GM18526 (cell line): ENCODE results near the gene GCH1.

Experiments
- POLR2A ChIP-seq: IDR thresholded peaks from 3 replicates; pipeline ENCODE4 v1.6.1; 2011; ENCODE audit not compliant: insufficient read length; ENCODE audit errors: extremely low read depth

Gene GCH1

DNA sequence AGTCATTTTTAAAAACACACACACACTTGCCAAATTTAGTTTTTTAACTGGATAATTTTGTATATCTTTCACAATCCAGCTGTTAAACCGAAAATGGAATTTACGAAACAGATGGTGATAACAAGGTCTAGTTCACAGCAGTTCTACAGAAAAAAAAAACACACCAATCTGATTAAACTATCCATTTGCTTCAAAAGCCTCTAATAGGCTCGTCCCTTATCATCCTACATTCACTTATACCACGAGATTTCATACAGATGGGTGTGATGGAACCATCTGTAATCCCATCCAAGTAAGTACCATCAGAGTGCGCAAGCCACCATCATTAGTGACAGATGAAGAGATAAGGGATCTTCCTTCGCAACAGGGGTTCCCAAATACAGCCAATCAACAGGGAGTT lies 20.1 kb downstream of the GCH1 start:
- TF ChIP-seq POLR2A, result no peak

DNA sequence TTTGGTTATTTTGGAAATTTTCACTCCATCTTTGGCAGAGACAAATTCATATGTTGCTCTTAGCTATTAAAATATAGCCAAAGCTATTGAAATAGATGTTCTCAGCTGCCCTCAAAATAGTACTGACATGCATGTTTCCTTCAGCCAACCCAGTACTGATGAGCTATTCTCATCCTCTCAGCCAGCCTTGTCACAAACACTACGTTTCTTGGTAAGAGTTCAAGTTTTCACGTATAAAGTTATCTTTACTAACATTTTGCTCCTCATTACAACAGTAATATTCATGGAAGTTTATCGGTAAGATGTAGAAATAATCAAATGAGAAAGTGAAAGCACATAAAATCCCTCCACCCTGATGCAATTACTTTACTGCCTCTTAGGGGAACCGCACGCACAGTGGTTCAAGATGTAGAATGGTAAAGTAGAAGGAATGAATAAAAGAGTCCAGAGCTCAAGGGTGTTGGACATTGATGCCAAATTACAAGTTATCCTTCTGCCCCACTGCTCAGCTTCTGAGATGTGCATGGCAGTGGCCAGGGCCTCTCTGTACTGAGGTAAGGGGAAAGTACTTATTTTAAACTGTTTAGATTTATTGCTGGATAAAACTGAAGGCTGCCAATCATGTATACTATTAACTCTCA lies 20.7 kb downstream of the GCH1 start:
- no peak for TF ChIP-seq POLR2A

DNA sequence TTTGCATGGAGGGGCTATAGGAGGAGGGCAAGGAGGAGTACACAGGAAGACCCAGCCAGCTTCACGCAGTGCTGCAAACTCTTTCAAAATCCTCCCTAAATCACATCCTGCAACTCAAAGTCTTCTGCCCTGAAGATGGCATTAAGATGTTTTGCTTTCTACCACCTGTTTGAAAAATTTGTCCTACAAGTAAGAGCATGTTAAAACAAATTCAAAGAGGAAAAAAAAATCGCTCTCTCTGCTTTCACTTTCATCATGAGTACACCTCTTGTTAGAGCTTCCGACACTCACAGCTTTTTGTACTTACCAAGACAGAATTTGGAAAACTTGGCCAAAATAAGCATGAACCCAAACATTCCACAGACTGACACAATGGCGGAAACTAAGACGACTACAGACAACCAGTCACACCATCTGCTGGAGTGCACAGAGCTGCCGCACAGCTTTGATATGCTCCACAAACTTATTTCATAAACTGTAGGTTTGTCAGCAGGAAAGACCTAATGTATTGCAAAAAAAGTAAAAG lies 21.3 kb downstream of the GCH1 start:
- no peak for TF ChIP-seq POLR2A

DNA sequence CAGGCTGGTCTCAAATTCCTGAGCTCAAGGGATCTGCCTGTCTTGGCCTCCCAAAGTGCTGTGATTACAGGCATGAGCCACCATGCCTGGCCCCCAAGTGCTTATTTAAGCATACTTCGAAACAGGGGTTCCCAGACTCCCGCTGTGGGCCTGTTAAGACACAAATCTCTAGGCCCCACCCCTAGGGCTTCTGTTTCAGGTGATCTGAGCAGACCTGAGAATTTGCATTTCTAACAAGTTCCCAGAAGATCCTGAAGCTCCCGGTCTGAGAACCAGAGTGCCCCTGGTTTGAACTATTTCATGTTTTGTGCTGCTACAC lies 25.0 kb downstream of the GCH1 start:
- no peak for TF ChIP-seq POLR2A

DNA sequence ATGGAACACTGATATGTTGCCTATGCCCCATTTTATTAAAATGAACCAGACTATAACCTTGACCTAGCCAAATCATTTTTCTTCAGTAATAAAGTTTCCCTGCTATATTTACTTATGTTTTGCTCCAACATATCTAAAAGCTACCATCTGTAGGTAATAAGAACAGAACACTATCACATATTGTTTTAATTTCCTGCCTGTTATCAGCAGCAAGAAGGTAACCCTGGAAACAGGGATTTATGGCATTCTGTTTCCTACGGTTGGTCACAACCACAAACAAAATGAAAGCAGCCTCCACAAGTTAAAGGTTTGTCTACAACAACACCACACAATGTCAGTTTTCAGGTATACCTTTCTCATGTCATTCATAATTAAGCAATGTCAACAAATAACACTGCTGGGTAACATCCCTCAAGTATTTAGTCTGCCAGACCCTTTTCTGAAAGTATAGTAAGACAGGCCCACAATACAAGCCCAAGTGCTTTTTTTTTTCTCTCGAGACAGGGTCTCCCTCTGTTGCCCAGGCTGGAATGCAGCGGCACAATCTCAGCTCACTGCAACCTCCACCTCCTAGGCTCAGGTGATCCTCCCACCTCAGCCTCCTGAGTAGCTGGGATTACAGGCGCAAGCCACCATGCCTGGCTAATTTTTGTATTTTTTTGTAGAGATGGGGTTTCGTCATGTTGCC lies 25.5 kb downstream of the GCH1 start:
- TF ChIP-seq POLR2A, result no peak

DNA sequence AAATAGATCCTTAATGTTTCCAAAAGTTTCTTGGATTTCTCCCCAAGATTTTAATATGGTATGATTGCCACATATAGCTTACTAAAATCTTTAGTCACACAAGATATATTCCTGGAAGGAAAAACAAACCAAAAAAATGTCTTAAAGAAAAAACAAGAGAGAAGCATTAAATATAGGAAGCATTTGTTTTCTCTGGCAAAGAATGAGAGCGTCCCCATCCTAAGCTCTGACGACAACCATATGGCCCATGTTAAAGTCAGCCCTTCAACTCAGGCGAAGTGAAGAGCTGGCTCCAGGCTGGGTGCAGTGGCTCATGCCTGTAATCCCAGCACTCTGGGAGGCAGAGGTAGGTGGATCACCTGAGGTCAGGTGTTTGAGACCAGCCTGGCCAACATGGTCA lies 35.6 kb downstream of the GCH1 start:
- TF ChIP-seq POLR2A, result no peak

DNA sequence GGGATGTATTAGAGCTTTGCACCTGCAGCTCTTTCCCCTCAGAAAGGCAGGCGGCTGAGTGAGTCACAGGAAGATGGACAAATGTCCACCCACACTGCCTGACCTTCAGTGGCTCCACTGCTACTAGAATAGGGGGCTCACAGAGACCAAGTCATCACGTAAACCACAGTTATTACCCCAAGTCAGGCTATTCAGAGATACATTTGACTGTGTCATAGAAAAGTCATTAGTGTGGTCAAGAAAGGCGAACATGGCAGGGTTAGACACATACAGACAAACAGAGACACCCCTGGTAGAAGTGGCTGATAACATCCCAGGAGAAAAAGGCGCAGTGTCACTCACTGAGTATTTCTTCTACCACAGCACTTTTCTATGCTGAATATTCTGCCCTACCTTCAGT lies 36.0 kb downstream of the GCH1 start:
- no peak for TF ChIP-seq POLR2A

DNA sequence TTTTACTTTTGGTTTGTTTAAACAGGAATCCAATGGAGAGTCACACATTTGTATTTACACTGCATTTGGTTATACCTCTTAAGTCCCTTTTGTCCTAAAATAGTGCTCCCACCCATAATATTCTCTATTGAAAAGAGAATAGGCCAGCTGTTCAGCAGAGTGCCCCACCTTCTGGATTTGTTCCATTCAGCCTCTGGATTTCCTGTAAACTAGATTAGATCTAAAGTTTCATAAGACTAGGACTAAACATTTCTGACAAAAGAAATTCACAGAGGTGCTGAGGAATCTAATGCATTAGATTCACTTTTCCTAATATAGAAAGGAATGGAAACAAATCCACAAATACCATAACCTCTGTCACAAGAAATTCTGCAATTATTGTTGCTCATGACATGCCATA lies 38.1 kb downstream of the GCH1 start:
- TF ChIP-seq POLR2A, result no peak

DNA sequence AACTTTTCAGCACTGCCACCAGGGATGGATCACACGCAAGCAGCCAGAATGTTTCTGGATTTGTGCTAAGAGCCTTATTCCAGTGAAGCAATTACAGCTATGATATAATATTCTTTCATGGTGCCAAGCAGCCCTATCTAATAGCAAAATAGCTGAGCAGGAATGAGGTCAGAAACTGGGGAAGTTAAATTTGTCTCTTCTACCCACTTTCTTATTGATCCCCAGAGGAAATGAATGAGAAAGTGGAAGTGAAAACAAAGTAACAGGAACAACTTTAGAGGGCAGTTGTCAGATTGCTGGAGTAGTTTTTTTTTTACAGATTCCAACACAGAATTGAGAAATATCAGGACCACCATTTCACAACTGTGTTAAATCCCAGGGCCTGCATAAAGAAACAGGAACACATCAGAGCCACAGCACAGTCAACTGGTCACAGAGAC lies 44.8 kb downstream of the GCH1 start:
- TF ChIP-seq POLR2A, result no peak

DNA sequence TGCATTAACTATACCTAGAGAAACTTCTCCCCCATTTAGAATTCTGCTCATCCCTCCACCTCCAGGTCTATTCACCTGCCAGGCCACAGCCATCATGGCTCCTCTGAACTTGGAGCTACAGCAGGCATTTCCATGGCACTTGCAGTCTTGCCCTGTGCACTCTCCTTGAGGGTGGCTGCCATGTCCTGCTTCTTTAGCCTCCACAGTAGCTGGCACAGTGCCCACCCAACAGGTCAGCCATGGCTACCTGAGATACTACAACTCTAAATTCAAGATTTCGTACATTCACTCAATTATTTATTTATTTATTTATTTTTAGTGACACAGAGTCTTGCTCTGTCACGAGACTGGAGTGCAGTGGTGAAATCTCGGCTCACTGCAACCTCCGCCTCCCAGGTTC lies 46.5 kb downstream of the GCH1 start:
- no peak for TF ChIP-seq POLR2A

DNA sequence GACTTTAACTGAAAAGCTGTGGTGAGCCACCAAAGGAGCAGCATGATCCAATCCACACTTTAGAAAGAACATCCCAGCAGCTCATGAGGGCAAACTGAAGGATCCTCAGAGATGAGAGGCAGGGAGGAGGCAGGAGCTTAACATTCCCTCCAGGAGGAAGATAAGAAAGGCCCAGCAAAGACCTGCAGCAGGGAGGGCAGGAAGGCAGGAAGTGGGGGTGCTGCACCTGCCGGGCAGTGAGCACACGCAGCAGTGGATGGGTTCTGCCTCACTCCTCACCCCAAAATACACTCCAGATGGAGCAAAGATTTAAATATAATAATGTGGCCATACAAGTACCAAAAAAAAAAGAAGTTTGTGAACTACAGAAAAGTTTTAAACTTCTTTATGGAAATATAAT lies 48.4 kb downstream of the GCH1 start:
- TF ChIP-seq POLR2A, result no peak

DNA sequence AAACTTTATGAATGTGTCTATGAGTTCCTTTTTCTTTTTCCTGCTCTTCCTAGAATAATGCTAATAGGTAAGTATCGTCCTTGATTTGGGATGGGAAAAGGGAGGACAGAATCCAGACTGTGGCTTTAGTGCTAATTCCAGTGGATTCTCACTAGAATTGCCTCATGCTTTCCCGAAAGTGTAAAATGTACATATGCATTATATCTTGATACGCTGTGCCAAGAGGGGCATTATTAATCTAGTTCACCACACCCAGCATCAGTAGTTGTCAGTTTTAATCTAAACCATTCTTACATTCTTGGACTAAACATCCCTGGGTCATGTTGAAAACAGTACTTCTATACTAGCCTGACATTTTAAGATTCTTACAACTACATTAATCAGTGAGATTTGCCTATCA lies 49.3 kb downstream of the GCH1 start:
- no peak for TF ChIP-seq POLR2A

DNA sequence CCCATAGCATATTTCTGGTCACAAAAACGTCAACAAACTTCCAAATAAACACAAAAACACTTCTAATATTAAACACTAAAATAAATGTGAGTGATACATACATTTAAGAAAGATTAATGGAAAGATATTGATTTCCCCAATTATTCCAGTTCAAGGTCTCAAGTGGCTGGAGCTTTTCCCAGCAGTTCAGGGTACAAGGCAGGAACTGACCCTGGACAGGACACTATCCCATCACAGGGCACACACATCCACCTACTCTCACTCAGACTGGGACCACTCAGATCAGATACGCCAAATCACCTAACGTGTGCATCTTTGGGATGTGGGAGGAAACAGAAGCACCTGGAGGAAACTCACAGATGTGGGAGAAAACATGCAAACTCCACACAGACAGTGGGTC lies 50.4 kb downstream of the GCH1 start:
- TF ChIP-seq POLR2A, result no peak

DNA sequence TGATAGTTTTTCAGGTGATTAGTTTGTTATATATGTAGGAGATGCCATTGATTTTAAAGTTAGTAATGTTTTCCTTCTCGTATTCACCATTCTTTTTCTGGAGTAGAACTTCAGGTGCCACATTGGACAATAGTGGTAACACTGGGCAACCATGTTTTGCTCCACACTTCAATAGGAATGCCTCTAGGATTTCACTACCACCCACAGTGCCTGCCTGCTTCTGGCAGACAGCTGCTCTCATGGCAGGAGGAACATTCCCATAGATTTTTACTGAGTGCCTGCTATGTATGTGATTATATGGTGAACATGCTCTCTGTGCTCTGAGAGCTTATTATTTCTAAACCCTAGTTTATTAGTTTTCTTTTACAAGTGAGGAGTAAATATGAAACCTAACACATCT lies 53.7 kb downstream of the GCH1 start:
- TF ChIP-seq POLR2A, result no peak

DNA sequence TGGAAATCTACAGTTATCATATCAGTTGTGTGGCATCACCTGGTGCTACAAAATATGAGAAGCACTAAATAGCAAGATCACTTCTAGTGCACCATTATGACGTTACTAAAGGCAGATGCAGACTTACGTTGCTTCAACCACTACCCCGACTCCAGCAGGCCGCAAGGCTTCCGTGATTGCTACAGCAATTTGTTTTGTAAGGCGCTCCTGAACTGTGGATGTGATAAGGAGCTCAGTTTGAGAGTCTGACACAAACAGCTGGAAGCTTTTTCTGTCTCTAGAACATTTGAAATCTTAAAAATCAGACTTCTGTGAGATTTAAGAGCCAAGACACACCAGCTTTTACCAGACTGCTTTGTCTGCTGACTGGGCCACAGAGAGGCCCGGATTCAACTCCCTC lies 57.0 kb downstream of the GCH1 start:
- TF ChIP-seq POLR2A, result no peak

DNA sequence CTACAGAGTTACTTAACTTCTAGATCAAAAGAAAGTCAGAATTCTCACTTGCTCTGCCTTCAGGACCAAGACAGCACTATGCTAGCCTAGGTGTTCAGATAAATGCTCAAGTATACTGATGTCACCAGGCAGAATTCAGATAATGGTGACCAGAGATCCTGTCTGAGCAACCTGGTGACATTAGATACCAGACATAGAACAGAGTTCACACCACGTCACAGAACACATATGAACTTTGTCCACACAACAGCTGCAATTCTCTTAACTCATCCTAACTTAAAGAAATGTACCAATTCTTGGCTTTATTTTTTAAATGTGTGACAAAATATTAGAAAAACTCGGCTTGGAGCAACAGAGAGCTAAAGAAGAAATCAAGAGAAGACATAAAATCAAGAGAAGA lies 58.1 kb downstream of the GCH1 start:
- TF ChIP-seq POLR2A, result no peak

DNA sequence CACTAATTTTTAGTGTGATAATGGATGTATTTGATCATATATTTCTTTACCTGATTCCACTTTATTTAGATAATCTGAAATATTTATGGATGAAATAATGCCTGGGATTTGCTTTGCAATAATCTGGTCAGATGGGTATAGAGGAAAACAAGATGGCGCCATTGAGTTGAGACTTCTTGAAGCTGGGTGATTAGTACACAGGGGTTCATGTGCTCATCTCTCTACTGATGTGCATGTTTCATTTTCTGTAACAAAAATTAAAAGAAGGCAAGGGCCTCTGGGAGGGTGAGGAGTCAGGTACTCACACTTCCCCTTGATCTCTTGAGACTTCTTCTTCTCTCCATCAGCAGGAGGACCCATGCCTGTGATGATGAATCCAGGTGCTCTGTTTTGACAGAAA lies 61.8 kb downstream of the GCH1 start:
- TF ChIP-seq POLR2A, result no peak
